GM12892 (cell line): ENCODE results near the gene MICAL3.

ENCODE experiments used
- DNase-seq: peaks from one replicate; pipeline ENCODE4 v3.0.0; 2011; ENCODE audit not compliant: insufficient read length
- FAIRE-seq: peaks from 2 replicates; lab custom pipeline; 2011; peaks lifted over from hg19 to GRCh38; lab: Jason Lieb, UNC
- POLR2A ChIP-seq: IDR thresholded peaks from 2 replicates; pipeline ENCODE4 v1.6.1; 2011; ENCODE audit warnings: low read depth, low read length, control low read depth
- POLR2AphosphoS5 ChIP-seq: IDR thresholded peaks from 2 replicates; pipeline ENCODE4 v1.6.1; 2011; ENCODE audit warnings: low read depth, low read length, control low read depth
- TAF1 ChIP-seq: IDR thresholded peaks from 2 replicates; pipeline ENCODE4 v1.6.1; 2011; ENCODE audit warnings: low read depth, mild to moderate bottlenecking, control low read depth, low read length, borderline replicate concordance

Gene MICAL3

GRCh38 chr22:17855572-17856290 lies 168.6 kb downstream of the MICAL3 start:
- TF ChIP-seq POLR2A (no peak), TAF1 (no peak), POLR2AphosphoS5 (no peak)
- DNase-seq (no peak), FAIRE-seq (no peak)

GRCh38 chr22:17853073-17853472 lies 171.3 kb downstream of the MICAL3 start:
- FAIRE-seq, result no peak

GRCh38 chr22:17851759-17852158 lies 172.6 kb downstream of the MICAL3 start:
- no peak for FAIRE-seq
- no peak for DNase-seq
- TF ChIP-seq POLR2A, result no peak
- no peak for TF ChIP-seq POLR2AphosphoS5
- TF ChIP-seq TAF1, result no peak

More at GRCh38 chr22:17853073-17853472, 171.3 kb downstream of the MICAL3 start:
- TF ChIP-seq POLR2A (no peak), TAF1 (no peak), POLR2AphosphoS5 (no peak)
- no peak for DNase-seq

- DNase-seq, result no peak
- no peak for FAIRE-seq
- TF ChIP-seq POLR2AphosphoS5, result no peak
- no peak for TF ChIP-seq POLR2A
- no peak for TF ChIP-seq TAF1
These were observed 176.8 kb downstream of the MICAL3 start for GRCh38 chr22:17847360-17848078.

GRCh38 chr22:17846326-17846992 lies 177.9 kb downstream of the MICAL3 start:
- DNase-seq (no peak), FAIRE-seq (no peak)
- TF ChIP-seq POLR2A (no peak), POLR2AphosphoS5 (no peak), TAF1 (no peak)

GRCh38 chr22:17845790-17846189 lies 178.6 kb downstream of the MICAL3 start:
- DNase-seq (no peak), FAIRE-seq (no peak)
- TF ChIP-seq TAF1 (no peak), POLR2A (no peak), POLR2AphosphoS5 (no peak)

GRCh38 chr22:17845327-17845726 lies 179.0 kb downstream of the MICAL3 start:
- TF ChIP-seq POLR2AphosphoS5, result no peak
- TF ChIP-seq POLR2A, result no peak
- TF ChIP-seq TAF1, result no peak
- FAIRE-seq (no peak), DNase-seq (no peak)

GRCh38 chr22:17844150-17844549 lies 180.2 kb downstream of the MICAL3 start:
- no peak for DNase-seq
- TF ChIP-seq POLR2AphosphoS5, result no peak
- no peak for FAIRE-seq

GRCh38 chr22:17842386-17842785 lies 182.0 kb downstream of the MICAL3 start:
- DNase-seq, result no peak
- no peak for TF ChIP-seq POLR2AphosphoS5
- FAIRE-seq, result no peak

GRCh38 chr22:17841836-17842235 lies 182.5 kb downstream of the MICAL3 start:
- TF ChIP-seq POLR2AphosphoS5 (no peak), TAF1 (no peak), POLR2A (no peak)
- FAIRE-seq (no peak), DNase-seq (no peak)

- no peak for FAIRE-seq
- TF ChIP-seq POLR2A, result no peak
These were observed 186.0 kb downstream of the MICAL3 start for GRCh38 chr22:17838180-17838865.

More at GRCh38 chr22:17838180-17838865, 186.0 kb downstream of the MICAL3 start:
- no peak for DNase-seq
